ENCODE measurements around the gene HECW1.

The HECW1 gene

GRCh38 chr7:43311694-43312093 lies 199.2 kb downstream of the HECW1 start:
- Mint-ChIP-seq H3K4me1 (peaks cover 10% of the 10 kb centered on the region), H3K36me3 (ENCODE audit: low read depth) (no peaks in the 10 kb centered on the region), H3K9me3 (no peaks in the 10 kb centered on the region), H3K4me3 (no peak overlapping the region), H3K27me3 (ENCODE audit: low read depth, poor library complexity) (no peaks in the 10 kb centered on the region), H3K27ac (no peak overlapping the region)
- TF ChIP-seq, protein P1, sequence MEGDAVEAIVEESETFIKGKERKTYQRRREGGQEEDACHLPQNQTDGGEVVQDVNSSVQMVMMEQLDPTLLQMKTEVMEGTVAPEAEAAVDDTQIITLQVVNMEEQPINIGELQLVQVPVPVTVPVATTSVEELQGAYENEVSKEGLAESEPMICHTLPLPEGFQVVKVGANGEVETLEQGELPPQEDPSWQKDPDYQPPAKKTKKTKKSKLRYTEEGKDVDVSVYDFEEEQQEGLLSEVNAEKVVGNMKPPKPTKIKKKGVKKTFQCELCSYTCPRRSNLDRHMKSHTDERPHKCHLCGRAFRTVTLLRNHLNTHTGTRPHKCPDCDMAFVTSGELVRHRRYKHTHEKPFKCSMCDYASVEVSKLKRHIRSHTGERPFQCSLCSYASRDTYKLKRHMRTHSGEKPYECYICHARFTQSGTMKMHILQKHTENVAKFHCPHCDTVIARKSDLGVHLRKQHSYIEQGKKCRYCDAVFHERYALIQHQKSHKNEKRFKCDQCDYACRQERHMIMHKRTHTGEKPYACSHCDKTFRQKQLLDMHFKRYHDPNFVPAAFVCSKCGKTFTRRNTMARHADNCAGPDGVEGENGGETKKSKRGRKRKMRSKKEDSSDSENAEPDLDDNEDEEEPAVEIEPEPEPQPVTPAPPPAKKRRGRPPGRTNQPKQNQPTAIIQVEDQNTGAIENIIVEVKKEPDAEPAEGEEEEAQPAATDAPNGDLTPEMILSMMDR (IDR thresholded peaks at IDR 0.05), result no peak
- DNase-seq, result no peak

GRCh38 chr7:43313628-43314378 lies 201.4 kb downstream of the HECW1 start:
- Mint-ChIP-seq H3K27me3 (ENCODE audit: low read depth, poor library complexity) (no peaks in the 10 kb centered on the region), H3K4me1 (peaks cover 22% of the 10 kb centered on the region), H3K4me3 (no peak overlapping the region), H3K27ac (no peak overlapping the region), H3K36me3 (ENCODE audit: low read depth) (no peaks in the 10 kb centered on the region), H3K9me3 (no peaks in the 10 kb centered on the region)
- TF ChIP-seq, protein P1 (IDR thresholded peaks at IDR 0.05), result no peak
- DNase-seq, result no peak

- no peaks in the 10 kb centered on the region for H3K27me3 Mint-ChIP-seq (ENCODE audit: low read depth, poor library complexity)
- H3K27ac Mint-ChIP-seq, result no peak overlapping the region
- H3K4me3 Mint-ChIP-seq, result no peak overlapping the region
- no peak for DNase-seq
- H3K9me3 Mint-ChIP-seq, result no peaks in the 10 kb centered on the region
- H3K4me1 Mint-ChIP-seq, result peaks cover 15% of the 10 kb centered on the region
- H3K36me3 Mint-ChIP-seq (ENCODE audit: low read depth), result no peaks in the 10 kb centered on the region
- TF ChIP-seq, protein P1 (IDR thresholded peaks at IDR 0.05), result no peak
Observed at GRCh38 chr7:43314379-43315158, 202.1 kb downstream of the HECW1 start.

DNA sequence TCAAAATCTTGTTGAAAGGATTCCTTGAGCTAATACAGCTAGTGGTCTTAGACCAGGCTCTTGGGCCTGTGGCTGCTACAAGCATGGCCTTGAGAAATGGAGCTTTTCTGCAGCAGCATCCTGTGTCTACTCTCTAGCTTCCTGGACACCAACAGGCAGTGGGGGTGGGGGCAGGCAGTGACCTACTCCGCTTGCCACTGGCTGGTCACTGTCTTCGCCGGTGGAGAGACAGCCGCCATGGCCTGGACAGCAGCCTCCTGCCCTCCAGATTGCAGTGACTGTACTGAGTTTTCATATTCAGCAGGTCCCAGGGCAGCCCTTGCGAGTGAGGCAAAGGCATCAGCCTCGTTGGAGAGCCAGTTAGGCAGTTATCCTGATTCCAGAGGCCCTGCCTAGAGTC lies 204.6 kb downstream of the HECW1 start:
- no peaks in the 10 kb centered on the region for H3K9me3 Mint-ChIP-seq
- peaks cover 15% of the 10 kb centered on the region for H3K4me1 Mint-ChIP-seq
- peak; percentile 31 for DNase-seq
- no peaks in the 10 kb centered on the region for H3K27me3 Mint-ChIP-seq (ENCODE audit: low read depth, poor library complexity)
- TF ChIP-seq, protein P1 (IDR thresholded peaks at IDR 0.05), result no peak
- H3K36me3 Mint-ChIP-seq (ENCODE audit: low read depth), result no peaks in the 10 kb centered on the region
- no peak overlapping the region for H3K27ac Mint-ChIP-seq
- no peak overlapping the region for H3K4me3 Mint-ChIP-seq

DNA sequence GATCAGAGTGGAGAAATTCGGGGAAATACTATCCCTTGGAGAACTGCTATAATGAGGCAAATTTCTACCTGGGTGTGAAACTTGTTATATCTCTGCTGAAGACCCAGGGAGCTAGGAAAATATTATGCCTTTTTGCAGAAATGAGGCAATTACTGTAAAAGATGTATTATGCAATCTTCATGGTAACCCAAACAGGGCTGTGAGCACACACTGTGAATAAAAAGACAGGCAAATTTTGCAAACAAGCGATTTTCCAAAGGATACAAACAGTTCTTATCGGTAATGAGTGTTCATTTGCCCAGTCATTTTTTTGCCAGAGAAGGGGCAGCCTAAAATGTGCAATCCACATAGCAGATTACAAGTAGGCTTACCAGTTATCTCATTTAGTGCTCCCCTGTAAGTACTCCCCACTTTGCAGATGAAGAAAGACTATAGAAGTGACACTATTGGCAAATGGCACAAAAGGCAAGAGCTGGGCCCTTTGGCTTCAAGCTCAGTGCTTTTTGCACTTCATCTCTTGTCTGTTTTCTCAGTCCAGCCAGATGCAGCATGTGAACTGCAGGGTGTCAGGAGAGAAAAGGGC lies 205.8 kb downstream of the HECW1 start:
- Mint-ChIP-seq H3K27me3 (ENCODE audit: low read depth, poor library complexity) (no peaks in the 10 kb centered on the region), H3K4me3 (no peak overlapping the region), H3K4me1 (peaks cover 15% of the 10 kb centered on the region), H3K36me3 (ENCODE audit: low read depth) (no peaks in the 10 kb centered on the region), H3K9me3 (no peaks in the 10 kb centered on the region), H3K27ac (no peak overlapping the region)
- TF ChIP-seq, protein P1 (IDR thresholded peaks at IDR 0.05), result no peak
- DNase-seq, result no peak
